Measurements from ENCODE around the gene PUS10.

Gene PUS10

GRCh38 chr2:61059382-61059781, 41.3 kb upstream of the PUS10 start:
- no peak for ATAC-seq
- TF ChIP-seq TSHZ2 (CRISPR knock-in tag; IDR thresholded peaks at IDR 0.05) (no peak), TOX (CRISPR knock-in tag; IDR thresholded peaks at IDR 0.05; ENCODE audit: borderline replicate concordance) (no peak), PATZ1 (CRISPR knock-in tag; IDR thresholded peaks at IDR 0.05; ENCODE audit: borderline replicate concordance) (no peak), ZNF8 (CRISPR knock-in tag; IDR thresholded peaks at IDR 0.05) (no peak)

- no peak for TF ChIP-seq RARB (CRISPR knock-in tag; IDR thresholded peaks at IDR 0.05)
- no peak for TF ChIP-seq TCF4 (CRISPR knock-in tag; IDR thresholded peaks at IDR 0.05; ENCODE audit: borderline replicate concordance)
- no peak for TF ChIP-seq BACH2 (CRISPR knock-in tag; IDR thresholded peaks at IDR 0.05; ENCODE audit: borderline replicate concordance)
- TF ChIP-seq ARNTL (CRISPR knock-in tag; IDR thresholded peaks at IDR 0.05; ENCODE audit: borderline replicate concordance, low read depth) = no peak
- TF ChIP-seq ZNF565 (CRISPR knock-in tag; conservative IDR thresholded peaks at IDR 0.05; ENCODE audit: low read depth) = no peak
- TF ChIP-seq TOX (CRISPR knock-in tag; IDR thresholded peaks at IDR 0.05; ENCODE audit: borderline replicate concordance) = no peak
- TF ChIP-seq PPARA (CRISPR knock-in tag; IDR thresholded peaks at IDR 0.05; ENCODE audit: borderline replicate concordance) = no peak
- no peak for TF ChIP-seq ZFP3 (CRISPR knock-in tag; IDR thresholded peaks at IDR 0.05)
- no peak for TF ChIP-seq ESRRG (CRISPR knock-in tag; IDR thresholded peaks at IDR 0.05)
- TF ChIP-seq SNAI2 (CRISPR knock-in tag; IDR thresholded peaks at IDR 0.05) = no peak
- no peak for TF ChIP-seq CSRNP3 (CRISPR knock-in tag; IDR thresholded peaks at IDR 0.05)
- ATAC-seq = no peak
These were observed 39.5 kb upstream of the PUS10 start for GRCh38 chr2:61057562-61057961.

GRCh38 chr2:61055557-61055956, 37.5 kb upstream of the PUS10 start:
- ATAC-seq = no peak

GRCh38 chr2:61045999-61046398, 27.9 kb upstream of the PUS10 start:
- TF ChIP-seq OSR1 (CRISPR knock-in tag; IDR thresholded peaks at IDR 0.05) (no peak), PATZ1 (CRISPR knock-in tag; IDR thresholded peaks at IDR 0.05; ENCODE audit: borderline replicate concordance) (no peak), TCF4 (CRISPR knock-in tag; IDR thresholded peaks at IDR 0.05; ENCODE audit: borderline replicate concordance) (no peak), ESRRG (CRISPR knock-in tag; IDR thresholded peaks at IDR 0.05) (no peak), ZFP3 (CRISPR knock-in tag; IDR thresholded peaks at IDR 0.05) (no peak), CREB5 (CRISPR knock-in tag; IDR thresholded peaks at IDR 0.05; ENCODE audit: low read depth) (no peak), PPARA (CRISPR knock-in tag; IDR thresholded peaks at IDR 0.05; ENCODE audit: borderline replicate concordance) (no peak), ZNF70 (CRISPR knock-in tag; IDR thresholded peaks at IDR 0.05) (no peak), CSDC2 (CRISPR knock-in tag; IDR thresholded peaks at IDR 0.05) (no peak), ZNF8 (CRISPR knock-in tag; IDR thresholded peaks at IDR 0.05) (no peak), ZNF565 (CRISPR knock-in tag; conservative IDR thresholded peaks at IDR 0.05; ENCODE audit: low read depth) (no peak), POU6F1 (CRISPR knock-in tag; IDR thresholded peaks at IDR 0.05; ENCODE audit: borderline replicate concordance, low read depth) (no peak)
- no peak for ATAC-seq

More at GRCh38 chr2:61055557-61055956, 37.5 kb upstream of the PUS10 start:
- TF ChIP-seq BACH2 (CRISPR knock-in tag; IDR thresholded peaks at IDR 0.05; ENCODE audit: borderline replicate concordance) (no peak), CSDC2 (CRISPR knock-in tag; IDR thresholded peaks at IDR 0.05) (no peak), ZNF565 (CRISPR knock-in tag; conservative IDR thresholded peaks at IDR 0.05; ENCODE audit: low read depth) (no peak), RARB (CRISPR knock-in tag; IDR thresholded peaks at IDR 0.05) (no peak), TOX (CRISPR knock-in tag; IDR thresholded peaks at IDR 0.05; ENCODE audit: borderline replicate concordance) (no peak), ISL1 (CRISPR knock-in tag; IDR thresholded peaks at IDR 0.05) (no peak), CREB5 (CRISPR knock-in tag; IDR thresholded peaks at IDR 0.05; ENCODE audit: low read depth) (no peak), ARNTL (CRISPR knock-in tag; IDR thresholded peaks at IDR 0.05; ENCODE audit: borderline replicate concordance, low read depth) (no peak)
